ENCODE results near the gene GPRC5A.

The GPRC5A gene

DNA sequence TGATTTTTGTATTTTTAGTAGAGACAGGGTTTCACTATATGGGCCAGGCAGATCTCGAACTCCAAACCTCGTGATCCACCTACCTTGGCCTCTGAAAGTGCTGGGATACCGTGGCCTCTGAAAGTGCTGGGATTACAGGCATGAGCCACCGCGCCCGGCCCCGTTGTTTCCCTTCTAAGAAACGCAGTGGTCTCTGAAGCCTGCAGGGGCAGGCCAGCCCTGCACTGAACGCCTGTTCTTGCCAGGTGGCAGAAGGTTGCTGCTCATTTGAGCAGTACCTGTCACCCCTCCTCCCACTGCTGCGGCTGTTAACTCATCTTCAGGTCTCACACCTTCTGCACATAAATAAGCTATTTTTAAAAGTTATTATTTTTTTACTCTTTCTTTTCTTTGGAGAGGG lies 24.3 kb downstream of the GPRC5A start:
- TF ChIP-seq, protein P1, sequence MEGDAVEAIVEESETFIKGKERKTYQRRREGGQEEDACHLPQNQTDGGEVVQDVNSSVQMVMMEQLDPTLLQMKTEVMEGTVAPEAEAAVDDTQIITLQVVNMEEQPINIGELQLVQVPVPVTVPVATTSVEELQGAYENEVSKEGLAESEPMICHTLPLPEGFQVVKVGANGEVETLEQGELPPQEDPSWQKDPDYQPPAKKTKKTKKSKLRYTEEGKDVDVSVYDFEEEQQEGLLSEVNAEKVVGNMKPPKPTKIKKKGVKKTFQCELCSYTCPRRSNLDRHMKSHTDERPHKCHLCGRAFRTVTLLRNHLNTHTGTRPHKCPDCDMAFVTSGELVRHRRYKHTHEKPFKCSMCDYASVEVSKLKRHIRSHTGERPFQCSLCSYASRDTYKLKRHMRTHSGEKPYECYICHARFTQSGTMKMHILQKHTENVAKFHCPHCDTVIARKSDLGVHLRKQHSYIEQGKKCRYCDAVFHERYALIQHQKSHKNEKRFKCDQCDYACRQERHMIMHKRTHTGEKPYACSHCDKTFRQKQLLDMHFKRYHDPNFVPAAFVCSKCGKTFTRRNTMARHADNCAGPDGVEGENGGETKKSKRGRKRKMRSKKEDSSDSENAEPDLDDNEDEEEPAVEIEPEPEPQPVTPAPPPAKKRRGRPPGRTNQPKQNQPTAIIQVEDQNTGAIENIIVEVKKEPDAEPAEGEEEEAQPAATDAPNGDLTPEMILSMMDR (conservative IDR thresholded peaks at IDR 0.05): no peak
- peak overlapping the region; percentile 71; the same call in 1 of the 2 replicates for H3K27ac ChIP-seq

DNA sequence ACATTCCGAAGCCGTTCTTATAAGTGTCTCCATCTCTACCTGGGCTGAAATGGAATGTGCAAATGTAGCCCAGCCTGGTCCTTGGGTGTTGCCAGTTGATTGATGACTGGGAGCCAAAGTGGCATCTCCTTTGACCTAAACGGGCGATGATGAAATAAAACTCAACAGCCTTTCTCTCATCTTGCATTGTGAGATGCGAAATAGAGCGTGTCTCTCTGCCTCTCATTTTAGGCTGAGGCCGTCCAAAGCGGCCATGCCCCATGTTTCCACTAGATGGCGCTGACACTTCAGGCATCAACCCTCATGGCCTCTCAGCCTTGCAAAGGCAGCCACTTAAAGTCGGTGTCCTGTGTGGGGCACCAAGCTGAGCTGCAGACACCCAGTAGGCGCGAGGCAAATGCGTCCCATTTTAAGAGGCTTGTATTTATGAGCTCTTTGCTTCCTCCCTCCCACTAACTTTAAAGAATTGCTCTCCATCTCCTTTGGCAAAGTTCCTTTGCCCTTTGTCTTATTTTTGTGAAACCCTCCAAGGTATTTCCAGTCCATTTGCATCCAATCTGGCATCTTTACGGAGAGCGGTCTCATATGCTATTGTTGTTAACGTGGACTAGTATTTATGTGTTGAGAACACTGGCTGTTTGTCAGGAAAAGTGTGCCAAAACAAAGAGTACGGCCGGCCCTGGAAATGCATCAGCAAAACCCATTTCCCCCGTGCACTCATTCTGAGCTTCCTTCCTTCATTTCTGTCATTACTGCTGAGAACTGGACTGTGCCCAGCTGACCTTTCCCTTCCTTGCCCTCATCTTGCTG lies 25.0 kb downstream of the GPRC5A start:
- TF ChIP-seq, protein P1 (conservative IDR thresholded peaks at IDR 0.05): peak; percentile 97
- H3K27ac ChIP-seq: peak overlapping the region; percentile 71

DNA sequence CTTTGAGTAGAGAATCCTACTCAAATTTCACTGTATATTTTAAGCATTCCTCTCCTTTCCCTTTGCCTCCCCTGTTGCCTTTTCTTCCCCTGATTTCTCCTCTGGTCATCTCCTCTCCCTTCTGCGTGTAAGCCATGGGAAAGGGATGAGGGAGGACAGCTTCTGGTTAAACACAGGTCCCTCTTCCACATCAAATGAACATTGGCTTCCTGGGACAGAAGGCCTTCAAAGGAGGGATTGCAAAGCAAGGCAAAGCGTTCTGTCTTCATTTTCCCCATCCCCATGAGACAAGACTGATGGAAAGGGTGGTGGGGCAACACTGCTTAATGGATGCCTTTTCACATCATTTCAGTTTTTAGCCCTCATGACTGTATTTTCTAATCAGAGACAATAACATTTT lies 26.2 kb downstream of the GPRC5A start:
- TF ChIP-seq, protein P1 (conservative IDR thresholded peaks at IDR 0.05): no peak
- peak overlapping the region; percentile 71; the same call in 1 of the 2 replicates for H3K27ac ChIP-seq

DNA sequence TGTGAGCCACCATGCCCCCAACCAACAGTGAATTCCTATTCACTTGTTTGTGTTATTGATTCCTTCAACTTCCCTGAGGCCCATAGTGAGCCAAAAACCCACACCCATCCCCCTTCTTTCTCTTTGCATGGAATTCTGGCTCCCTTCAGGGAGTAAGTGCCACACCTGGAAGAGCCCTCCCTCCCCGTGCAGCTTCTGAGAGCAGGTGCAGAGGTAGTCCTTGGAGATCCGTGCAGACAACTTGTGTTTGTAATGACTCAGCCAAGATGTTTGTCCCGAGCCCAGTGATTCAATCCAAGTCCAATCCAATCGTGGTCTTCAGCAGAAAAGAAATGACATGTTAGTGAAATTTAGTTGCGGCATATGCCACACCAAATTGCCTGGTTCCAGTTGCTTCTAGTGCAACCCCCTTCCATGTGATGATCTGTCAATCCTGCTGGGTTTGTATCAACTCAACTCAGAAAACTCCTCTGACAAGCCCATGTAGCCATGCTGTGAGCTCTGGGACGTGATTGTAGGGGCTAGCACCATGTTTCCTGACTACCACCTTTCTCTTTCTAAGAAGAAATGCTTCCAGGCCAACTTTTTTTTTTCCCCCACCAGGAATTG lies 27.5 kb downstream of the GPRC5A start:
- TF ChIP-seq, protein P1 (conservative IDR thresholded peaks at IDR 0.05): no peak
- no peak overlapping the region for H3K27ac ChIP-seq

DNA sequence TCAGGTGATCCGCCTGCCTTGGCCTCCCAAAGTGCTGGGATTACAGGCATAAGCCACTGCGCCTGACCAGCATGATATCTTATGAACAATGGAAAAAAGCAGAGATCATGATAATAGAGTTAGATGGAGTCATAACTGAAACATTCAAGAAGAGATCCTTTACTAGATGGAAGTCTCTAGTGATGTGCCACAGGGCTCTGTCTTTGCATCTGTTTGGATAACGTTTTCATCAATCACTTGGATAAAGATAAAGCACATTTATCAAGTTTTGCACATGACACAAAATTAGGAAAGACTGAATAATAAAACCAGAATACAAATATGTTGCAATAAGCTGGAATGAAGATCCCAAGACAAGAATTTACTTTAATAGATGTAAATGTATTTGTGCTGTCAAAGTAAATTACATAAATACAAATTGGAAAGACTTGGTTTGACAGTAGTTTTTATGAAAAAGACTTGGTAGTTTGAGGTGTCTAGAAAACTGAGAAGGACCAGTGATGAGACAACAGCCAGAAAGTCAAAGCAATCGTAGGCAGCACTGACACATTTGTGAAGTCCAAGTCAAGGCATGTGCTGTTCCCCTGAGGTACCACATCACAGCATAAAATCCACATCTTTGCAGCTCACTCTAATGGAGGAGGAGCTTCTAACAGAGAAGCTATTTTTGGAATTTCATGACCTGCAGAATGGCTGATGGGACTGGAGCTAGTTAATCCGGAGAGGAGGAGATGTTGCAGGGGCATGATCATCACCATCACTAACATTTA lies 28.5 kb downstream of the GPRC5A start:
- no peak overlapping the region for H3K27ac ChIP-seq
- TF ChIP-seq, protein P1 (conservative IDR thresholded peaks at IDR 0.05): no peak

DNA sequence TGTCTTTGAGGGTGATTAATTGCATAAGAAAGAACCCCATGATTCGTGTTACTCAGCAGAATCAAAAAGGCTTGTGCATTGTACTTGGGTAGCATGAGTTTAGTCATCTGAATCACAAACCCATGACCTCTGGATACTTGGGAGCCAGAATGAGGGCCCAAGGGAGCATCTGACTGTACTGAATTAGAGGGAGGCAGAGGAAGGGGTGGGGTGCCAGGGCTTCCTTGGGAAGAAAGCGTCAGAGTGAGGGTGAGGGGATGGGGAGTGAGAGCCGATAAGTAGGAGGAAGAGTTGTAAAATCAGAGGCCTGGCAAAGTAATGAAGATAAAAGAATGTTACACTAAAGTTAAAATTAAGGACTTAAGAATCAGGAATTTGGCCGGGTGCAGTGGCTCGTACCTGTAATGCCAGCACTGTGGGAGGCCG lies 30.8 kb downstream of the GPRC5A start:
- no peak overlapping the region for H3K27ac ChIP-seq
- TF ChIP-seq, protein P1 (conservative IDR thresholded peaks at IDR 0.05): no peak

DNA sequence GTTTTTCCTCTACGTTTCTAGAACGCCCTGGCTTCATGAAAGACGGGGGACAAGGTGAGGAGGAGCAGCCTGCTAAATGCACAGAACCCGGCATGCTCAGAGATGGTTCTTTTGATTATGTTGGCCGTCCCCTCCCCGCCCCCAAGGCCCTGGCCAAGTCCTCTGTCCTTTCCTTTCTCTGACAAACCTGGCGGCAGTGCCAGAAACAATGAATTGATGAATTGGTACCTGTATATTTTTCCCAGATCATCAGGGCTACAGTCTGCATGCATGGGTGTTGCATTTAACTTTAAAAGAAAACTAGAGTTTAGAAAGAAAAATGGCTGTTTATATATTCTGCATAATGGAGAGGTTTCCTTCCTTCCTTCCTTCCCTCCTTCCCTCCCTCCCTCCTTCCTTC lies 31.6 kb downstream of the GPRC5A start:
- TF ChIP-seq, protein P1 (conservative IDR thresholded peaks at IDR 0.05): no peak
- no peak overlapping the region for H3K27ac ChIP-seq

All from VCaP (cell line).